Vagina (tissue), 2 donors: ENCODE results near the gene P2RY12. TPM values are rescaled to one million over a fixed set of nuclear protein-coding genes. Genes with fewer than 3 reads are reported as not detected.

Source experiments
- DNase-seq, 2 donors: peaks; one replicate each; pipeline ENCODE4 v3.0.0-alpha.2; 2017; ENCODE audit errors: extremely low spot score in 2 of 2
- H3K27ac ChIP-seq: fragments of 200-600 bp; sonication (generic); one replicate; pipeline ENCODE4 v1.5.1; 2019
- H3K27me3 ChIP-seq: fragments of 200-600 bp; sonication (generic); one replicate; pipeline ENCODE4 v1.5.1; 2019
- H3K36me3 ChIP-seq, 2 donors: fragments of 200-600 bp; sonication (generic); one replicate each; pipeline ENCODE4 v1.5.1; 2017 to 2019
- H3K4me1 ChIP-seq: fragments of 200-600 bp; sonication (generic); one replicate; pipeline ENCODE4 v1.5.1; 2019
- H3K4me3 ChIP-seq, 2 donors: fragments of 200-600 bp; sonication (generic); 1 replicate in 1 of 2; 2 replicates in 1 of 2; pipeline ENCODE4 v1.5.1; 2016 to 2019
- H3K9me3 ChIP-seq: fragments of 200-600 bp; sonication (generic); one replicate; pipeline ENCODE4 v1.5.1; 2019
- POLR2A ChIP-seq, 2 donors: fragments of 450-650 bp; IDR thresholded peaks; one replicate each; pipeline ENCODE4 v1.6.1; 2017; ENCODE audit warnings: antibody characterized with exemption in 2 of 2, mild to moderate bottlenecking in 2 of 2, moderate library complexity in 2 of 2
- POLR2AphosphoS5 ChIP-seq, 2 donors: sonication (generic); formaldehyde crosslinking; IDR thresholded peaks; one replicate each; pipeline ENCODE4 v1.9.0; 2017; ENCODE audit warnings: antibody characterized with exemption in 2 of 2, mild to moderate bottlenecking in 2 of 2, low read depth in 1 of 2; ENCODE audit not compliant: insufficient read depth in 1 of 2
- intact Hi-C: fragments of 100-400 bp; cut with DNase I; formaldehyde crosslinking; loops from one replicate; pipeline ENCODE4 v1.15.1; 2023
- total RNA-seq: library from RNA; depleted of rRNA; stranded (reverse); fragments of >200 nt; gene quantifications from one replicate; pipeline ENCODE4 v1.2.3, GENCODE V29; 2016
- TF ChIP-seq, protein P1 (sequence below), 3 experiments: fragments of 450-650 bp in 2 of 3; fragments of 200-600 bp in 1 of 3; sonication (generic) in 1 of 3; IDR thresholded peaks; one replicate each; pipeline ENCODE4 v1.5.1; 2017 to 2019; ENCODE audit warnings: antibody characterized with exemption in 3 of 3, mild to moderate bottlenecking in 2 of 3, moderate library complexity in 2 of 3

The P2RY12 gene
- total RNA-seq = 1.2 TPM

DNA sequence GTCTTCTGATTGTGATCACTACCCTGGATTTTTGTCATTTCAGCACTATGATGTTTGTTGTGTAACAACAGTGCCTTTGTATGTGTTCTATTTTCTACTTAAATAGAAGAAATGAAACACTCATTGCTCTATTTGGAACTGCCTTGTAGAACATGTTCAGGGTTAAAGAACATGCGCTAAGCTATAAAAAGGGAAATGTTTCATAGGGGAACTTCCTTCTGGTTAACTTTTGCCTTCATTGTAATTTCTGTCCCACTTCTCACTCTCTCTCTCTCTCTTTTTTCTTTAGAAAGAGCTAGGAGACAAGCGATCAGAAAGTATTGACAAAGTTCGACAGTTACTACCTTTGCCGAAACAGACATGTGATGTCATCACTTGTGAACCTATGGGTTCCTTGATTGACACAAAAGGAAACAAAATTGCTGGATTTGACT, at the start of gene P2RY12:
Gene P2RY12, minus strand, starts transcription at position 13 of the 434 bp plus-strand sequence. CDS start 45,908 bp downstream, outside the sequence.
- intact Hi-C loops = no loop called here
- no peaks in the 10 kb centered on the region for H3K27me3 ChIP-seq
- TF ChIP-seq POLR2AphosphoS5 (IDR thresholded peaks at IDR 0.05; ENCODE audit: insufficient read depth in 1 of 2, low read depth in 1 of 2) = no peak
- TF ChIP-seq, protein P1, sequence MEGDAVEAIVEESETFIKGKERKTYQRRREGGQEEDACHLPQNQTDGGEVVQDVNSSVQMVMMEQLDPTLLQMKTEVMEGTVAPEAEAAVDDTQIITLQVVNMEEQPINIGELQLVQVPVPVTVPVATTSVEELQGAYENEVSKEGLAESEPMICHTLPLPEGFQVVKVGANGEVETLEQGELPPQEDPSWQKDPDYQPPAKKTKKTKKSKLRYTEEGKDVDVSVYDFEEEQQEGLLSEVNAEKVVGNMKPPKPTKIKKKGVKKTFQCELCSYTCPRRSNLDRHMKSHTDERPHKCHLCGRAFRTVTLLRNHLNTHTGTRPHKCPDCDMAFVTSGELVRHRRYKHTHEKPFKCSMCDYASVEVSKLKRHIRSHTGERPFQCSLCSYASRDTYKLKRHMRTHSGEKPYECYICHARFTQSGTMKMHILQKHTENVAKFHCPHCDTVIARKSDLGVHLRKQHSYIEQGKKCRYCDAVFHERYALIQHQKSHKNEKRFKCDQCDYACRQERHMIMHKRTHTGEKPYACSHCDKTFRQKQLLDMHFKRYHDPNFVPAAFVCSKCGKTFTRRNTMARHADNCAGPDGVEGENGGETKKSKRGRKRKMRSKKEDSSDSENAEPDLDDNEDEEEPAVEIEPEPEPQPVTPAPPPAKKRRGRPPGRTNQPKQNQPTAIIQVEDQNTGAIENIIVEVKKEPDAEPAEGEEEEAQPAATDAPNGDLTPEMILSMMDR (IDR thresholded peaks at IDR 0.05) = no peak
- TF ChIP-seq POLR2A (IDR thresholded peaks at IDR 0.05) = no peak
- H3K4me3 ChIP-seq = peak within 1 kb of the TSS in 1 of 2 donors; percentile 25
- H3K9me3 ChIP-seq = no peaks in the 10 kb centered on the region
- no peaks in the 10 kb centered on the region for H3K36me3 ChIP-seq
- no peaks in the 10 kb centered on the region for H3K4me1 ChIP-seq
- DNase-seq = no peak
- H3K27ac ChIP-seq = no peak within 1 kb of the TSS

DNA sequence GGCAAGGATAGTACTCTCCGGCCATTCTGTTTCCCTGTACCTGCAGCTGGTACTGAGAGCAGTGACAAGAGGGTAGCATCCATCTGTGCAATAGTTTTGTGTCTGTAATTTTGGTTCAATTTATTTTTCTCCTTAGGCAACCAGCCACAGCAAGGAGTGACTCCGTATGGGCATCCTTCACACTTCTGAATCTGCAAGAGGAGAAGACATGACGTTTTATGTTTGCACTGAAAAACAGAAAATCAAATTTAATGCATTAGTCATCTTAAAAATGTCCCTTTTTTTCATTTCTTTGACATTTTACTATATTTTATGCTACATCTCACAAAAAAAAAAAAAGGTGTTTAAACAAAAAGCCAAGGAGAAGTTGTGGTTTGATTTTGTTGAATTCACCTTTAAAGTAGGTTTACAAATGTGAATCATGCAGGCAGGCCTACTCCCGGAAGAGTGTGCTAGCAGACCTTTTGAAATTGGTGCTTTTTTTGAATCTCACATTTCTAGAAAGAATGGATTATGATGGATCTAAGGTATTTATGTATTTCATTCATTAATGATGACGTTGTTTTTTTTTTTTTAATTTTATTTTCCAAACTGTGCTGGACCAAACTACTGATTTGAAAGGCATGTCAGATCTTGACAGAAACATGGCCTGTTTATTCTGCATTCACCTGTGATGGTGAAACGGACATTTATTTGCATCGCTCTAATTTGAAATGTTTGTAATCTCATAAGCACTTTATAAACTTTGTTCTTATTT, 48.2 kb upstream of the P2RY12 start:
- intact Hi-C loops = no loop called here
- DNase-seq = no peak

DNA sequence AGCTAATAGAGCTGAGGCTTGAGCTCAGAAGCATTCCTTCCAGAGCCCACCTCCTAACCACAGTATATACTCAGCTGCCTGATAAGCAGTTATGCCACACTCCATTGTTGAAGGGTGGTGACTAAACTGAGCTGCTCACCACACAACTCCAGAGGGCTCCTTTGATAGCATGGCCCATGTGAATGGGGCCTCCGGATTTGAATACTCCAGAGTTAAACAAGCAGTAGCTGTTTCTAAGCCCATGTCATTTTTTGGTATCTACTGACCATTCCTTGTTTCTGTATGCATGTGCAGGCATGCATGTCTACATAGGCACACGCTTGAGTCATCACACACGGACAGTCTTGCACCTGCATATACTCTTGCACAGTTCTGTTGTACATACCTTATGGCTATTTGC, 47.4 kb upstream of the P2RY12 start:
- intact Hi-C loops = no loop called here
- H3K9me3 ChIP-seq = no peaks in the 10 kb centered on the region
- H3K27me3 ChIP-seq = no peaks in the 10 kb centered on the region
- TF ChIP-seq POLR2A (IDR thresholded peaks at IDR 0.05) = no peak
- TF ChIP-seq, protein P1 (IDR thresholded peaks at IDR 0.05) = no peak
- no peak for TF ChIP-seq POLR2AphosphoS5 (IDR thresholded peaks at IDR 0.05; ENCODE audit: insufficient read depth in 1 of 2, low read depth in 1 of 2)
- H3K4me3 ChIP-seq = no peak overlapping the region
- peaks cover 5% of the 10 kb centered on the region for H3K4me1 ChIP-seq
- H3K36me3 ChIP-seq = no peaks in the 10 kb centered on the region
- no peak overlapping the region for H3K27ac ChIP-seq
- no peak for DNase-seq

More for the DNA sequence above, 48.2 kb upstream of the P2RY12 start:
- H3K36me3 ChIP-seq = no peaks in the 10 kb centered on the region
- H3K27me3 ChIP-seq = no peaks in the 10 kb centered on the region
- no peak overlapping the region for H3K27ac ChIP-seq
- peaks cover 5% of the 10 kb centered on the region for H3K4me1 ChIP-seq
- no peak overlapping the region for H3K4me3 ChIP-seq
- H3K9me3 ChIP-seq = no peaks in the 10 kb centered on the region
- no peak for TF ChIP-seq POLR2A (IDR thresholded peaks at IDR 0.05)
- TF ChIP-seq, protein P1 (IDR thresholded peaks at IDR 0.05) = no peak
- no peak for TF ChIP-seq POLR2AphosphoS5 (IDR thresholded peaks at IDR 0.05; ENCODE audit: insufficient read depth in 1 of 2, low read depth in 1 of 2)

DNA sequence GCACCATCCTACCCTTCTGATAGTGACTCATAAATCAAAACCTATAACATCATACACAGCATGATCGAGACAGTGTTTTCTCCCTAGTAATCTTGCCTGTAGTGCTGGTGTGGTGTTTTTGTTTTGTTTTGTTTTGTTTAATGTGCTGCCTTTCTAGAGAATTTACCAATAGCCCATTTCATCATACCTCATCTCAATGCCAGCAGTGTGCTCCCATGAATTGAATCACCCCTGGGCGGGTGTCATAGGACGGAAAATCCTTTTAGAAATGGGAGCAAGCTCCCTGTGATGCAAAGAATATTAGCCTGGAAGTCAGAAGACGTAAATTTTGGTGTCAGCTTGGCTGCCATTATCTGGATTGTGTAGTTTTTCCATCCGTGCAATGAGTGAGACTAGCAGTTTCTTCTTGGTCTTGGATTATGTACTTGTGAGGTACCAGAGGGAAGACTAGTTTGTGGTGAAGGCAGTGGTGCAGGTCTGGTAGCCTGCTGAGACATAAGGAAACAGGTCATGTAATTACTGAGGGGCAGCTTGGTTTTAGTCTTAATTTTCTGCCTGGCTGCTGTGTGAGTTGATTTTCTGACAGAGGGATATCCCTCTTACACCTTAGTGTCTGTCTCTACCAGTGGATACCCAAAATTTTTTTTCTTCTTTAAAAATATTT, 46.4 kb upstream of the P2RY12 start:
- peaks cover 5% of the 10 kb centered on the region for H3K4me1 ChIP-seq
- no peak overlapping the region for H3K27ac ChIP-seq
- intact Hi-C loops = no loop called here
- DNase-seq = no peak
- H3K27me3 ChIP-seq = no peaks in the 10 kb centered on the region
- no peaks in the 10 kb centered on the region for H3K36me3 ChIP-seq
- TF ChIP-seq, protein P1 (IDR thresholded peaks at IDR 0.05) = no peak
- TF ChIP-seq POLR2AphosphoS5 (IDR thresholded peaks at IDR 0.05; ENCODE audit: insufficient read depth in 1 of 2, low read depth in 1 of 2) (no peak), POLR2A (IDR thresholded peaks at IDR 0.05) (no peak)
- H3K9me3 ChIP-seq = no peaks in the 10 kb centered on the region
- H3K4me3 ChIP-seq = no peak overlapping the region

DNA sequence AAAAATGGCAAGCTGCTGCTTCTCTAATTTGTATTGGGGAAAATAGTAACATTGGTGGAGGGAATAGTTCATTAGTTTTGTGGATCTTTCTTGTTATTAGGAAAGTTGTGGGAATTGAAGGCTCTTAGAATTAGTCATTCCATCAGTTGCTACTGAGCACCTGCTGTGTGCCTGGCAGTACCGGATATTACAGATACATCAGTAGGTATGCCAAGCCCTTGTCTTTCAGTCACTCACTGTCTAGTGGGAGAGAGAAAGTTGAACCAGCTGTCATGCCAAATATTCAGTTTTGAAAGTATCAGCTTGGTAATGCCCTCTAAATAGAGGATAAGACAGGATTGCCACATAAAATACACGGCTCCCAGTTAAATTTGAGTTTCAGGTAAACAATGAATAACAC, 43.8 kb upstream of the P2RY12 start:
- intact Hi-C loops = no loop called here

More for the DNA sequence above, 43.8 kb upstream of the P2RY12 start:
- Histone ChIP-seq H3K27ac (no peak overlapping the region), H3K9me3 (no peaks in the 10 kb centered on the region), H3K4me1 (no peaks in the 10 kb centered on the region), H3K4me3 (no peak overlapping the region), H3K36me3 (no peaks in the 10 kb centered on the region), H3K27me3 (no peaks in the 10 kb centered on the region)
- TF ChIP-seq POLR2A (IDR thresholded peaks at IDR 0.05) (no peak), POLR2AphosphoS5 (IDR thresholded peaks at IDR 0.05; ENCODE audit: insufficient read depth in 1 of 2, low read depth in 1 of 2) (no peak)
- TF ChIP-seq, protein P1 (IDR thresholded peaks at IDR 0.05) = no peak
- no peak for DNase-seq
